GM23248 (cell line): ENCODE results near the gene ST3GAL5.

Experiments used
- EZH2 ChIP-seq: fragments of 200-600 bp; sonication (generic); IDR thresholded peaks from 2 replicates; pipeline ENCODE4 v1.6.1; 2018; ENCODE audit warnings: antibody characterized with exemption, mild to moderate bottlenecking; ENCODE audit not compliant: insufficient read depth, poor library complexity, severe bottlenecking
- EZH2phosphoT487 ChIP-seq: fragments of 200-600 bp; sonication (generic); IDR thresholded peaks from 2 replicates; pipeline ENCODE4 v1.6.1; 2018; ENCODE audit warnings: antibody characterized with exemption, moderate library complexity, mild to moderate bottlenecking, low read depth; ENCODE audit not compliant: insufficient read depth

DNA sequence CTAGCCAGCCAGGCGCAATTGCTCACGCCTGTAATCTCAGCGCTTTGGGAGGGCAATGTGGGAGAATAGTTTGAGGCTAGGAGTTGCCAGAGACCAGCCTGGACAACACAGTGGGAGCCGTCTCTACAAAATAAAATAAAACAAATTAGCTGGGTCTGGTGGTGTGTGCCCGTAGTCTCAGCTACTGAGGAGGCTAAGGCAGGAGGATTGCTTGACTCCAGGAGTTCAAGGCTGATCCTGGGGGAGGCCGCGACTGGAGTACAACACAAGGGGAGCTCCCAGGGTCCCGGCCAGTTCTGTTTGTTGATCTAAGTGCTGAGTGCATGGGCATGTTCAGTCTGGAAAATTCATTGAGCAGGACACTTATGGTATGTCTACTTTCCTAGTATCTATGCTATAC, 2.6 kb downstream of the ST3GAL5 start:
- TF ChIP-seq EZH2 = no peak
- no peak for TF ChIP-seq EZH2phosphoT487
